Activated naive CD4-positive, alpha-beta T cell treated with anti-CD3 and anti-CD28 coated beads, Interleukin-2, amount 50 U/mL, for 16 hours (primary cell): ENCODE results near the gene SLC22A16.

Source experiments
- DNase-seq: peaks from one replicate; pipeline ENCODE4 v3.0.0-alpha.2; 2020

Gene SLC22A16

DNA sequence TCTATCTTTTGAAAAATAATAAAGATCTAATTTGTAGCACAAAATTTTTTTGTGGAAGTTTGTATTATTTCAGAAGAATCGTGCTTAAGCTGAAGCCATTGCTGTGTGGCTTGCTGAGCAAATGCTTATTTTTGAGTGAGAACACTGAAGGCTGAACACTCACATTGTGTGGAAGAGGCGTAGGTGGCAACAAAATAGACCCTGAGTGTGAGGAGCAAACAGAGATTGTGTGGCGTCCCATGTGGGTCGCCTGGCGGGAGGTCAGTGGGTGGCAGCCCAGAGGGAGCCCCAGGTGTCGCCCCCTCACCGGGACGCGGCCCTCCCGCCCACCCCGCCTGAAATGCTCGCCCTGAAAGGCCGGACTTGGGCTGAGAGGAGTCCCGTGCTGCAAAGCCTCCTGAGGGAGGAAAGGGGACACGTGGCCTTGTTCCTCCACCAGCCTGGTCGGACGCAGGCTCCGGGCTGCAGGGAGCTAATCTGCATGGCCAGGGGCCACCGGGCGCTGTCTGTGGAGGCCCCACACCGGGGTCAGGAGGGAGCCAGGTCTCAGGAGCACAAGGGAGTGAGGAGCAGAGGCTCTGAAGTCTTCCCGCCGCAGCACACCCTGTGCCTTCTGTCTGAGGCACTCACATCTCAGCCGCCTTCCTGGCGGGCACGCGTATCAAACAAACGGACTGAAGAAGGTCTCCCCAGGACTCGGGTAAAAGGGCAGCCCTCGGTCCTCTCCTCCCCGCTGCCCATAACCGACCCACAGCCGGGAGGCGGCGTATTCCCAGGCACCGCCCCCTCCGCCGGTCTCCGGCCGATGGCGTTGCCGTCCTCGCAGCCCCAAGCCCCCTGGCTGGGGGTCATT lies 77.0 kb downstream of the SLC22A16 start:
- DNase-seq, result no peak

DNA sequence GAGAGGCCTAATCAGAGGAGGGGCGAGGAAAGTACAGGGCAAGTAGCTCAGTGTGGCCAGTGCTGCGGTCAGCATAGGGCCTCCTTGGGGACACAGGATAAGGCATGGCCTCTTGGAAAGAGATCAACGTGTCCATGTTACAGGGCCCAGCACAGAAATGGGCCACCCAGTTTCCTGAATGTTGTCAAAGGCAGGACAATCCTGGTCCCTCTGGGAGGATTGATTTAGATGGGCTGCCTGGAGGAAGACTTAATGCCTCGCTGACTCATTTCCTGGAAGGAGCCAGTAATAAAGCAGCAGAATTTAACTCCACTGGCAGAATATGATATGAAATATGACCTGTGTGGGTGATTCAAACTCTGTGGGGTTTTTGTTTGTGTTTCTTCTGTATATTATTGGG lies 77.6 kb downstream of the SLC22A16 start:
- no peak for DNase-seq

DNA sequence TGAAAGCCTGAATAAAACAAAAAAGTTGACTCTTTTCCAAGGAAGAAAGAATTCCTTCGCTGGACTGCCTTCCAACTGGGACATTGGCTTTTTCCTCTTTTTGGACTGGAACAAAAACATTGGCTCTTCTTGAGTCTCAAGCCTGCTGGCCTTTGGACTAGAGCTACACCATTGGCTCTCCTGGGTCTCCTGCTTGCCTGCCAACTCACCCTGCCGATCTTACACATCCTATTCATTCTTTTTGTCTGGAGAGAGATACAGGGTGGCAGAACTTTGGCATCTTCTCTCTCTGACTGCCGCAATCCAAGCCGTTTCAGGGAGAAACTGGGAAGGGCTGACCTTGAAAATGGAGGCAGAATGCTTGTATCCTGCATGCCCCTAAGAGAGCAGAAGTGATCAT lies 81.2 kb downstream of the SLC22A16 start:
- no peak for DNase-seq

DNA sequence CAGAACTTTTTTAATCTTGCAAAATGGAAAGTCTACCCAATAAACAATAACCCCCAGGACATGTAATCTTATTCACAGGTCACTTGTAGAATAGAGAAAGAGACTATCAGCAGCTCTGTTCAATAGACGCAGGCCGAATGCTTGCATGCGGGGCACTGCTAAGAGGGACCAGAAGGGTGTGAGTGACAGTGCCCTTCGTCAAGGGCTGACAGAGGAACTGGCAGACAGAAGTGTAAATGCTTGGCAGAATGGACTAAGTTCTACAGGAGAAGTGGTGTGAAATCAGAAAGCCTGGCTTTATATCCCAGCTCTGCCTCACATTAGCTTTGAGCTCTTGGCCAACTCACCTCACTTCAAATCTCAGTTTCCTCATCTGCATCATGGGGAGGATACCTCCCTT lies 82.0 kb downstream of the SLC22A16 start:
- no peak for DNase-seq

DNA sequence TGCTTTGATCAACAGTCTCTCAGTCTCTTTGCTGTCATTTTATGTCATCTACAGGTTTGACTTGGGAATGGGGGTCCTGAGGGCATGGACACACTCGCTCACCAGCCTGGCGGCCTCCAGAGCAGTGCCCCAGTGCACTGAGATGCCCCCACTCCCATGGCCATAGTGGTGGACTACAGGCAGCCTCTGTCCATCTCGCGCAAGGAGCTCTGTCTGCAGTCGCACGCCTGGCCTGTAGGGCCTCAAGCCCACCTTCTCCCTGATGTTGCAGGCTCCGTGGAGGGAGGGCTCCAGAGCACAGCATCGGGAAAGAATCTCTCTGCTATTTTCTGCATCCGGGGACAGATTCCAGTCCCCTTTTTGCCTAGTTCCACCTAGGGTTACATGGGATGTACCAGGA lies 83.7 kb downstream of the SLC22A16 start:
- no peak for DNase-seq

DNA sequence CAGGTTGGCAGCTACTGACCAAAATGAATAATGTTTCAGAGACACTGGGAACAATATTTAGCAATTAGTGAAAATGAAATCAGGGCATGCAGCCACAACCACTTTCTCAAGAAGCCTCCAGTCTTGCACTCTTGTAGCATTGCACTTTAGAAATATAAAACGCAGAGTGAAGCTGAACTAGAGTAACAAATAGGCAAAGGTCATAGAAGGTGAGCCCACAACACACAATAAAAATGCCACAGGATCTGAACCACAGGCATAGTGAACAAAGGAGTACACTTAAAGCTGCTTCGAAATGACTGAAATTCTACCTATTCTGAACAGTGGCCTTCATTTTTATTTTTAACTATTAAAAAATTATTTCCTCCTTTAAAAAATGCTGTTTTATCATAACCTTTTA lies 86.0 kb downstream of the SLC22A16 start:
- no peak for DNase-seq

DNA sequence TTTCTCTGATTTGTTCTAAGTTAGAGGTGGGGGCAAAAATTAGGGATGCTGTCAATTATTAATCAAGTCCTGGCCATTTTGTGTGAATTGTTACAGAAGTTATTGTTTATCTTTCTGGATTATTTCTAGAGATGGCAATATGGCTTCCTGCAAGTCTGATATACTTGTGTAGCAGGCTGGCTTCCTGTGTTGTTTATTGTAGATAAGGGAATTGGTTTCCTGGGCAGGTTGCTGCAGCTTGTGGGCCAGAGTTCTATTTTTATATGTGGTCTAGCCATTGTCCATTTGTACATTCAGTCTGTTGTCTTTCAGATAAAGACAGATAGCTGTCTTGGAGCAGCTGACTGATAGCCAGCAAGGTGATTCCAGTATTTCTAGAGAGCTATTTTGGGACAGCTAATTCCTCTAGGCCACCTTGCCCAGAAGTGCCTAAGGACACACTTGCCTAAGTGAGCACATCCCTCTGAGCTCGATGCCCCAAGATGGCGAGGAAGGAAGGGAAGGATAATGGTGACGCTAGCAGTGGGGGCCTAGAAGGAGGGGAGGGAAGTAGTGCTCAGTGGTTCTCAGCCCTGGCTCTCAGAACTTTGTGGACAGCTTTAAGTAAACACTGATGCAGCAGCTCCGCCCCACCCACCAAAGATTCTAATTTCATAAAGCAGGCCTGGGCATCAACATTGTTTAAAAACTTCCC lies 86.6 kb downstream of the SLC22A16 start:
- DNase-seq, result no peak

- no peak for DNase-seq
These were observed 88.4 kb downstream of the SLC22A16 start for GRCh38 chr6:110387986-110388385.

GRCh38 chr6:110385458-110385863 lies 91.0 kb downstream of the SLC22A16 start:
- DNase-seq, result no peak

- no peak for DNase-seq
These were observed 97.9 kb downstream of the SLC22A16 start for GRCh38 chr6:110378552-110378951.
